Activated CD4-positive, alpha-beta T cell treated with anti-CD3 and anti-CD28 coated beads, Interleukin-2, amount 50 U/mL, for 4 hours (primary cell): ENCODE results near the gene NGFR.
"Not testable (repeated sequence)": the region's sequence is repeated elsewhere in the genome, so short reads cannot be mapped to it uniquely, and the experiment has no call there.

Source experiments
- DNase-seq, 2 experiments: peaks; one replicate each; pipeline ENCODE4 v3.0.0-alpha.2; 2020

NGFR gene

DNA sequence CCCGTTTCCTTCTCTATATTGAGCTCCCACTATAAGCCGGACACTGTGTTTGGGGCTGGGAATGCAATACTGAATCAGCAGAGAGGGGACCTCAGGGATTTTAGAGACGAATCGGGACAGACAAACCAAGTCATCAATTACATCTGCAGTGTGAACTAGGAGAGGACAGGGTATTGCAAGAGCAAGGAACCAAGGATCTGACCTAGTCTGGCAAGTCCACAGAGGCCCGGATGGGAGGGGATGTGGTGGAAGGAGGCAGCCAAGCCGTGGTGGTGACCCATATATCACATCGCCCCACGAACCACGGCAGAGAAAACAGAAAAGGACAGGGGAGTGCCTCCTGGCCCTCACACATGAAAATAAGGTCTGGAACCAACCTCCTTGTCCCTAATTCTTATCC lies 52.5 kb downstream of the NGFR start:
- DNase-seq, result no peak

DNA sequence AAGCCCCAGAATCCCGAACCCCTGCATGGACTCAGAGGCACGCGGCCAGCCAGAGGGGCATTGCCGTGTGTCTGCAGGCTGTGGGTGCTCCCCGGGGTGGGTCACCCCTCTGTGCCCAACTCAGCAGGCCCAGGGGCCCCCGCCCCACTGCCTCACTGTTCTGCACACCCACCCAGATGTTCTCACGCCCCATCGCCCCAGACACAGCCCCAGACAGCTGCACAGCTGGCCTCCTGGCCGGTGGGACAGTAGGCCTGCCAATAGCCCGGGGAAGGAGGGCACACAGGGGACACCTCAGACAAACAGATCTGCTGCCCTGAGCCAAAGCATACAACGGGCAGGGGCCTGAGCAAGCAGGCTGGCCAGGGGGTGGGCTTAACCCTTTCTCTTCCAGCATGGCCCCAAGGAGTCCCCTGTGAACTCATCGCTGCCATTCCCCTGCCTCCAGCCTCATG lies 53.0 kb downstream of the NGFR start:
- no peak for DNase-seq

DNA sequence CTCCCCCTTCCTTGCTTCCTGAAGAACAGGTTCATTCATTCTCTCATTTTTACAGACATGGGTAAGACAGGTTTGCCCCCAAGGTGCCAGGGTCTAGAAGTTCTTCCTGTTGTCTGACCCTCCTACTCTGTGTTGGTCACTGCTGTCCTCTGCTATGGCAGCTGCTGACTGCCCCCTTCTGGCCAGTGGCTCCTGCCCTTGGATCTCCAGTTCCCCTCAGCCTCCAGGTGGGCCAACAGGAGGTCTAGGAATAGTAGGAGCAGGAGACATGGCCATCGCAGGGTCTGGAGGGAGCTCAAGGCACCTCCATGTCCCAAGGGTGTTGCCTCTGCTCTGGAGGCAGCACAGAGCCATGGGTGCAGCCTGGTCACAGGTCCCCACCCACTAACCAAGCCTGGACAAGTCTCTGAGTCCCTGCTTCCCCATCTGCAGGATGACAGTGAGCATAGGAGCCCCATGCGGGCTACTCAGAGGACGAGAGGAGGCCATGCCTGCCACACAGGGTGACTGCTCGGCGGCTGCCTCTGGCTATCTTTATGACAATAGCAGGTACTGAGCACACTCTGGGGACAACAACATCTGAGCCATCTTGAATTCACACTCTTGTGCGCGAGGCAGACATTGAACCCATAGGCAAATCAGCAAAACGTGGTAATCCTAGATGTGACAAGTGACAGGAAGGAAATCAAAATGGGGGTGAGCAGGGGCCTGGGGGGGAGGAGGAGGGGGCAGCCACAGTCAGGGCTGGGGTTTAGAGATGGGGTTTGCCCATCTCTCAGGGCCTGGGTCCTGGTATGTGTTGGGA lies 53.6 kb downstream of the NGFR start:
- DNase-seq, result no peak

DNA sequence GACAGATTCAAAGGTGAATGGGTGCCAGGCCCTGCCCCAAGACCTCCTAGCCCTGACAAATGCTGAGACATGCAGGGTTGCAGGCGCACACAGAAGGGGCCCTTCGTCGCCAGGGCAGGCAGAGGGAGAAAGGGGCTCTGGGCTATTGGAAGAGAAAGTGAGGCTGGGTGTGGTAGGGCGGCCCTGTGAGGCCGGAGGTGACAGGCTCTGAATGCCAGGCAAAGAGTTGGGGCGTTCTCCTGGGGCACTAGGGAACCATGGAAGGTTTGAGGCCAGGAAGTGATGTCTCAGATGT lies 54.2 kb downstream of the NGFR start:
- no peak for DNase-seq

DNA sequence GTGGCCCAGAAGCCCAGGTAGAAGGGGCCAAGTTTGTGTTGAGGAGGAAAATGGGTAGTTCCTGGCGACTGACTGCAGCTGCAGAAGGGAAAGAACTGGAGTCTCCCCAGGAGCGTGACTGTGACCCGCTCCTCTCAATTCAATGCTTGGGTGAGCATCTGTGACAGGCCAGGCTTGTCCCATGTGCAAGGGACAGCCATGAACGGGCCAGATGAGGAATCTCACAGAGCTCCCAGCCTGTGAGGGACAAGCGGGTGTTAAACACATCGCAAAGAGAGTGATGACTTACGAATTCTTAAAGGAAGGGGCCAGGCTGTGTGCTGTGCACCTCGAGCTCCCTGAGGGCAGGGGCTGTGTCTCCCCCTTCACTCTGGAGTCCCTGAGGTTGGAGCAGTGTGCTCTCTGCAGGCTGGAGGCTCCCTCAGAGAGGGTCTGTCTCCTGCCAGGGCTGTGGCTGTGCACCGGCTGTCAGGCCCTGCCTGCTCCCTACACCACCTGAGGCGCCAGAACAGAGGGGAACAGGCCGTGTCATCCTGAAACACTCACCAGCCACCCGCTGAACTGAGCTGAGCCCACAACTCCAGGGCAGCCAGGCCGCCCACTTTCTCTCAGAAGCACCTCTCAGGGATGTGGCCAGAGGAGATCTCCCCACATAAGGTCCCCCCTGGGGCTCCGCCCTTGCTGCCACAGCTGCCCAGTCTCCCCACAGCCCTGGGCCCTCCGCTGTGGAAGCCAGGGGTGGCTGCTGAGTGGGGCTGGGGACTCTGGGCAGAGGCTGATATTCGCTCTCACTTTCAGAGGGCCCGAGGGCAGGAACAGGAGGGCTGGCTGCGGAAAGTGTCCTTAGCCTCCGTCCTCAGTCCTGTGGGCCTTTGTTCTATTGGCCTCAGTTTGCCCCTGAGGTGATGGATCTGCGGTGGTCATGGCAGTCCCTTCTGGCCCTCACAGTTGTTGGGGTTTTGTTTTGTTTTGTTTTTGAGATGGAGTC lies 54.9 kb downstream of the NGFR start:
- DNase-seq, result no peak

DNA sequence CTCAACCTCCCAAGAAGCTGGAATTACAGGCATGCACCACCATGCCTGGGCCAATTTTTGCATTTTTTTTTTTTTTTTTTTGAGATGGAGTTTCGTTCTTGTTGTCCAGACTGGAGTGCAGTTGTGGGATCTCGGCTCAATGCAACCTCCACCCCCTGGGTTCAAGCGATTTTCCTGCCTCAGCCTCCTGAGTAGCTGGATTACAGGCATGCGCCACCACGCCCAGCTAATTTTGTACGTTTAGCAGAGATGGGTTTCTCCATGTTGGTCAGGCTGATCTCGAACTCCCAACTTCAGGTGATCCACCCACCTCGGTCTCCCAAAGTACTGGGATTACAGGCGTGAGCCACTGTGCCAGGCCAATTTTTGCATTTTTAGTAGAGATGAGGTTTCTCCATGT lies 55.7 kb downstream of the NGFR start:
- DNase-seq, result not testable (repeated sequence)

DNA sequence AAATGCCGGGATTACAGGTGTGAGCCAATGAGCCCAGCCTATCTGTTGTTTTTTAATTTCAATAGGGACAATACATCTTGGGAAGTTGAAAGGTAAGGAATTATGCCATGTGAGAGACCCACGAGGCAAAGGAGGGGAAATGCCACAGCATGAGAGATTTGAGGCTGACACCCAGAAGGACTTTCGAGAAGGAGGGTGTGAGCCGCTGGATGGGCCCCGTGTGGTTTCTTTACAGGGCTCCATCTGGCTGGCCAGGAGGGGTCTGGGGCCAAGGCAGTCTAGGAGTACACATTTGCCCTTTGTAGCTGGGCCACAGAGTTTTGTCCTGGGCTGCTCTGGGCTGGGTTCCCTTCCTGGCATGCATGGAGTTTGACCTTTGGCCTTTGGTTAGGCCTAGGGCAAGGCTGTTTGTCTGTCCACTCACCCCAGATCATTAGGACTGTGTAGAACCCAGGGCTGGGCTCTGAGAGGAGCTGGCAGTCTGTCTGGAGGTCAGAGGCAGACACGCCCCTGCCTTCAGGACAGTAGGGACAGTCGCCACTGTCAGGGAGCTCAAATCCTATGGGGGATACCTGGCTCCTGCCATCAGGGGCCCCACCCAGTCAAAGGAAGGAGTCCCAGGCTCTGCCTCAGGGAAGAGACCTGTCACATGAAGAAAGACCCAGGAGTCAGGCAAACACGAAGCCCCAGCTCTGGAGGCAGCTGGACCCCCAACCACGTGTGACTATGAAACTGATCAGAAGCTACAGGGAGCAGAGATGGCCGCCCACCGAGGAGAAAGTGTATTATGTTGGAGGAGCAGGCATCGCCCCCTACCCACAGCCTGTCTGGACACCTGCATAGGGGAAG lies 56.4 kb downstream of the NGFR start:
- no peak for DNase-seq

DNA sequence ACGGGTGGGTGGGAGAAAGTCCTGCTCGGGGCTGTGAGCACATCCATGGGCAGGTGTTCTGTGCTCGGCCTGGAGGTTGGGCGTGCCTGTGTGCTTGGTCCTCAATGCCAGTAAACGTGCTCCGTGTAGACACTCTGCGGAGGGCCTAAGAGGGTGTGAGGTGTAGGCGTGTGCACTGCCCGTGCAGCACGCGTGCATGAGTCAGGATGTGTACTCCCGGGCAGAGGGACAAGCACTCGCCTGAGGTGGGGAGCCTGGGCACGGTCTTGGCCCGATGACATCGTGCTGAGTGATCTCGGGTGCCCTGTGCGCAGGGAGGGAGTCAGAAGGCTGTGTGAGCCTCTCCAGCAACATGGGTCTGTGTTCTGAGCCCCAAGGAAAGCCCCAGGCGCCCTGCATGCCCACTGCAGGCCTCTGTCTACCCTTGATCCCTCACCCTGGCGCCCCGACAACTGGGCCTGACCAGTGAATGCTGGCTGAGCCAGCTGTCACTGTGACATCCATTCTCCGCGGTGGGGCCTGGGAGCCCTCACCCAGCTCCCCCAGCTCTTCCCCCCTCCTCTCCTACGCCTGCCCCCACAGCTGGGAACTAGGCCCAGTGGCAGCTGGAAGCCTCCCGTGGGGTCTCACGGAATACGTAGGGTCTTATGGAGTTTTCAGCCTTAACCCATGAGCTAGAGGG lies 57.1 kb downstream of the NGFR start:
- DNase-seq, result no peak

DNA sequence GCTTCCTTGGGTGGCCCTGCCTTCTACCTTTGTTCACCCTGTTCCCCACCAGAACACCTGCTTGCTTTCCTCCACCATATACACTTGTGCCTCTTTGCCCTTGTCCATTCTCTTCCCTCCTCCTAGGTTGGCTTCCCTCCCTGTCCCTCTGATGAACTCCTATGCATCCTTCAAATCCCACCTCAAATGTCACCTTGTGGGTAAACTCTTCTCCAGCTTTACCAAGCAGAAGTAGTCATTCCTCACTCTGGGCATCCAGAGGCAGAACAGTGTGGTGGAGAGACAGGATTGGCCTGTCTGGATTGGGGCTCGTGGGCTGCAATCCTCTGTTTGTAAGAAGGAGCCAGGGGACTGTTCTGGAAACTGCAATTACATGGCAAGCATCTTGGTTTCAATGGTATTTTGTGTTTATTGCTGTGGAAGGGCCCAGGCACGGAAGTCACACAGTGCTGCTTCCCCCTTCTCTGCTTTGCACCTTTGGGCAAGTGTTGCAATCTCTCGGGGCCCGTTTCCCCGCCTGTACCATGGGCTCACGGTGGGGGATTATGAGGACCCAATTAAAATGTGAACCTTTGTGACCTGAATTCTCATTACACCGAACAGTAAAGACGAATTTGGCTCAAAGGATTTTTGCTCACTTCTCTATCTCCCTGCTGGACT lies 58.7 kb downstream of the NGFR start:
- no peak for DNase-seq

DNA sequence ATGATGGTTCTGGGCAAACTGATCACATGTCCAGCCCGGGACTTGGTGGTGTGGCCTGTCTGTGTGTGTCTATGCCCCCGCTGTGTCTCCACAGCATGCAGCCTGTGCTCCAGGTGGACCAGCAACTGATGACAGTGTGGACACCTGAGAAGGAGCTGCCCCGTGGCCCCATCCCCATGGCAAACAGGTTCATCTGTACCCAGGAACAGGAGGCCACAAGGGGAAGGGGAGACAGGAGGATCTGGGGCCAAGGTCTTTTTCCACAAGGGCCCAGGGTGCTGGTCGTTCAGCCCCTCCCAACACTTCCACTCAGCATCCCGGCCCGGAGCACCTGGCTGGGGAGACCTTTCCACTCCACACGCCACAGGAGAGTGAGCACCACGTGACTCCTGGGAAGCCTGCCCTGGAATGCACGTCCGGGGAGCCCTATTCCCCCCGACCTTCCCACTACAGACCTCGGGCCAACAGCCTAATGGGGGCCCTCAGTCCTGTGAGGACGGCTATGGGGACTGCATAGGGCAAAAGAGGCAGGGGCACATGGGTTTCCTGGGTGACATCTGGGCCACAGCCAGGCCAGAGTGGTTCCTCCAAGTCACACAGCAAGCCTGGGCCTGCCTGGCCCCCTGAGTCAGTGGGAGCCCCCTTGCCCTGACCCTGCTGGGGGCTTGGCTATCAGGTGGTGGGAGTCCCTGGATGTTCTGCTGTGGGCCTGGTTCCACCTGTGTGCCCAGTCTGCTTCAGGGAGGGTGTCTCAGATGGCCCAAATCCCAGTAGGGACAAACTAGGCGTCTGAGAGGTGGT lies 59.8 kb downstream of the NGFR start:
- DNase-seq, result no peak

DNA sequence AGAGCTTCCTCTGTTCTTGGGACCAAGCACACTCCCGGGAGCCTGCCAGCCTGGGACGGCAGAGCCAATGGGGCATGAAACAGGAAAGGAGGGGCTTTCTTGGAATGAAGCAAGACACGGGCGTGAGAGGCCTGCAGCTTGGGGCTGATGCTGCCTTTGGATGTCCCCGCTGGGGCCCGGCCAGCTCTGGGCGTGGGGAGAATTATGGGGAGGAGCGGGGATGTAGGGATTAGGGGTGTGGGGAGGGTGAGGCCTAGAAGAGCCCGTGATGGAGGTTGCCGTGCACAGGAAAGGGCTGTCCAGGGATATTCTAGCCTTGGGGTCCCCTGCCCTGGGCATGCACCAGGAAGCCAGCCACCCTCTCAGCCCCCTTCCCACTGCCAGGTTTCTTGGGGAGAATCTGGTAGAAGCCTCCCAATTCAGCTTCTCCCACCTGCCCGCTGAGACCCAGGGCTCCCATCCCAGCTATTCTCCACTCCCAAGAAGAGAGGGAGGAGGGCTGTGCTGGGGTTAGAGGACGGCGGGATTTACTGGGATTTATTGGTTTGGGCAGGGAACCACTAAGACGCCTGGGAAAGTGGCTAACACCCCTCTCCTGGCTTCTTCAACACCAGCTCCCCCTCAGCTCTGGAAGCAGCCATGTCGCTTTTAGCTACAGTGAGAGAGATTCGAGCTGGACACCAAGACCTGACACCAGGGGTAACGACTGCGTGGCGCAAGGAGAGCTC lies 60.6 kb downstream of the NGFR start:
- no peak for DNase-seq

DNA sequence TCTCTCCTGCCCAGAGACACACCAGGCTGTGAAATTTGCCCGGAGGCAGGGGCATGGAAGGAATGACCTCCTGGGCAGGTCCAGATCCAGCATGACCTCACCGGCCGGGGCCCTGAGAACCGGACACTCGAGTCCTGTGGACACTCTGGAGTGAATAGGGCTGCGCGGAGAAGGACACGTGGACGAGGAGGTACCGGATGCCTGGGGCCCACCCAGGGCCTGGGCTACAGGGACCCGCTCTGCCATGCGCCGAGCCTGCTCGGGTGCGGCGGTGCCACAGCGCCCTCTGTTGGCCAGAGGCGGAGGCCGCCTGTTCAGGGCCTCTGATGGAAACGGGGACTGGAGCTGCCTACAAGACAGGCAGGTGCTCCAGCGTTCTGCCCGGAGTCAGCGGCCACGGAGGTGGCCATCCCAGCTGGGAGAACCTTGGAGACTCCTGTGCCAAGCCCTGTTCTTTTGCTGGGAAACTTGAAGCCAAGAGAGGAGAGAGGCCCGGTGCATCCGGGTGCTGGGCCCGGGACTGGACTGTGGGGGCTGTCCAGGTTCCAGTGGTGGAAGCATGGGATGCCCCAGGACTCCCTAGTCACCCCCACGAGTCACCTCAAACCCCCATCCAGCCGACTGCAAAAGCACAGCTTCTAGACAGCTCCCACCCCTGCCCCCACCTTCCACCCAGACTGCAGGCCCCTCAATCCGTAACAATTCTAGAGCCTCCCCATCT lies 61.3 kb downstream of the NGFR start:
- peak; percentile 74 to 75 for DNase-seq

DNA sequence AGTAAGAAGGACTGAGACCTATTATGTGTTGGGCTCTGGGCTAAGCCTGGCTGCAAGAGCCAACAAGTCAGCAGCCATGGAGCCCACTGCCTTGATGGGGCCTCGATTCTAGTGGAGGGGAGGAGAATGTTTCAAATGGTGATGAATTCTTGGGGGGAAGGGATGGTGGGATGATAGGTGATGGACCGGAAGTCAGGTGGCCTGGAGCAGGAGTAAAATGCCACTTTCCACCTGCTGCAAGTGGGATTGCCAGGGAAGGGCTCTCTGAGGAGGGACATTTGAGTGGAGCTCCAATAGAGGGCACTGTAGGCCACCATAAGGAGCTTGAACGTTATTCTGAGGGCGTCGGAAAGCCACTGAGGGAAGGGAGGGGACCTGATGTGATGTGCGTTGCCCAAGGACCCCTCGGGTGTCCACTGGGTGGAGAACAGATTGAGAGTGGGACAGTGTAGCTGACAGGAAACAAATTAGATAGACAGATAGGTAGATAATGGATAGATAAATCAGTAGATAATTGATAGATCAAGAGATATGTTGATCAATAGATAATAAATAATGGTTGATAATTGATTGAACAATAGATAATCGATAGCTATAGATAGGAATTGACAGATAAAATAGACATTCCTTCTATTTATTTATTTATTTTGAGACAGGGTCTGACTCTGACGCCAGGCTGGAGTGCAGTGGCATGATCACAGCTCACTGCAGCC lies 62.4 kb downstream of the NGFR start:
- no peak for DNase-seq
